Skin epidermis (tissue), 12 donors: ENCODE measurements around the gene DLX3.
A peak's percentile ranks its signal among the peaks of the same experiment; 100 is the strongest.

Source experiments
- H3K27ac ChIP-seq, 21 experiments: fragments of 200-600 bp; sonication (generic) in 11 of 21; one replicate each; pipeline ENCODE4 v1.5.0; 2020; ENCODE audit warnings: mild to moderate bottlenecking in 3 of 21, inconsistent platforms in 2 of 21, moderate library complexity in 2 of 21
- H3K4me3 ChIP-seq, 7 experiments: fragments of 200-600 bp; sonication (generic) in 2 of 7; one replicate each; pipeline ENCODE4 v1.5.0; 2020; ENCODE audit warnings: inconsistent platforms in 2 of 7, mild to moderate bottlenecking in 2 of 7, moderate library complexity in 1 of 7

The DLX3 gene

GRCh38 chr17:49994085-49995054 is 654 bp downstream of the DLX3 start:
- H3K27ac ChIP-seq = peak overlapping the region in 17 of 21 experiments; percentile 4 to 79 (median 63)

GRCh38 chr17:49993423-49994060 is 1.5 kb downstream of the DLX3 start:
- peak overlapping the region in 18 of 21 experiments; percentile 4 to 79 (median 62) for H3K27ac ChIP-seq
- H3K4me3 ChIP-seq = peak overlapping the region; percentile 33 to 56 (median 39)

More at GRCh38 chr17:49994085-49995054, 654 bp downstream of the DLX3 start:
- H3K4me3 ChIP-seq = peak overlapping the region; percentile 33 to 56 (median 39)

GRCh38 chr17:49992933-49993422 is 2.0 kb downstream of the DLX3 start:
- Histone ChIP-seq H3K27ac (peak overlapping the region in 16 of 21 experiments; percentile 4 to 79 (median 63)), H3K4me3 (peak overlapping the region; percentile 33 to 56 (median 39))

- H3K4me3 ChIP-seq = peak overlapping the region; percentile 33 to 56 (median 39)
Observed at GRCh38 chr17:49992191-49992932, 2.7 kb downstream of the DLX3 start.

GRCh38 chr17:49991409-49991808 is 3.6 kb downstream of the DLX3 start:
- H3K4me3 ChIP-seq = no peak overlapping the region
- H3K27ac ChIP-seq = no peak overlapping the region

More at GRCh38 chr17:49992191-49992932, 2.7 kb downstream of the DLX3 start:
- peak overlapping the region in 3 of 21 experiments; percentile 4 to 60 (median 15) for H3K27ac ChIP-seq

GRCh38 chr17:49990921-49991320 is 4.1 kb downstream of the DLX3 start:
- no peak overlapping the region for H3K27ac ChIP-seq
- H3K4me3 ChIP-seq = no peak overlapping the region

- no peak overlapping the region for H3K4me3 ChIP-seq
- H3K27ac ChIP-seq = peak overlapping the region in 1 of 21 experiments; percentile 41
Observed at GRCh38 chr17:49990331-49990730, 4.7 kb downstream of the DLX3 start.

GRCh38 chr17:49989518-49989880 is 5.5 kb downstream of the DLX3 start:
- no peak overlapping the region for H3K4me3 ChIP-seq
- H3K27ac ChIP-seq = peak overlapping the region in 1 of 21 experiments; percentile 41

GRCh38 chr17:49987681-49988441 is 7.2 kb downstream of the DLX3 start:
- peak overlapping the region in 7 of 21 experiments; percentile 6 to 52 (median 26) for H3K27ac ChIP-seq
- H3K4me3 ChIP-seq = no peak overlapping the region

GRCh38 chr17:49987290-49987585 is 7.8 kb downstream of the DLX3 start:
- Histone ChIP-seq H3K4me3 (no peak overlapping the region), H3K27ac (peak overlapping the region in 2 of 21 experiments; percentile 24 to 52)

- H3K27ac ChIP-seq = no peak overlapping the region
Observed at GRCh38 chr17:49986396-49987289, 8.4 kb downstream of the DLX3 start.

GRCh38 chr17:49985310-49985990 is 9.6 kb downstream of the DLX3 start:
- Histone ChIP-seq H3K27ac (peak overlapping the region in 1 of 21 experiments; percentile 1), H3K4me3 (no peak overlapping the region)

More at GRCh38 chr17:49986396-49987289, 8.4 kb downstream of the DLX3 start:
- H3K4me3 ChIP-seq = no peak overlapping the region

GRCh38 chr17:49984776-49985175 is 10.2 kb downstream of the DLX3 start:
- no peak overlapping the region for H3K4me3 ChIP-seq
- H3K27ac ChIP-seq = no peak overlapping the region

GRCh38 chr17:49984283-49984682 is 10.7 kb downstream of the DLX3 start:
- H3K4me3 ChIP-seq = no peak overlapping the region
- H3K27ac ChIP-seq = no peak overlapping the region

- Histone ChIP-seq H3K27ac (peak overlapping the region in 2 of 21 experiments; percentile 1 to 22), H3K4me3 (no peak overlapping the region)
Observed at GRCh38 chr17:49980703-49981197, 14.3 kb downstream of the DLX3 start.

- Histone ChIP-seq H3K27ac (peak overlapping the region in 1 of 21 experiments; percentile 1), H3K4me3 (no peak overlapping the region)
Observed at GRCh38 chr17:49979748-49980479, 15.1 kb downstream of the DLX3 start.

- H3K27ac ChIP-seq = peak overlapping the region in 3 of 21 experiments; percentile 4 to 31 (median 19)
- no peak overlapping the region for H3K4me3 ChIP-seq
Observed at GRCh38 chr17:49978501-49978900, 16.5 kb downstream of the DLX3 start.
